Astrocyte of the spinal cord (primary cell): Measurements from ENCODE around the gene CAMK2N2.

Source experiments
- DNase-seq: peaks from one replicate; pipeline ENCODE4 v3.0.0; 2011; ENCODE audit warnings: low read depth, low spot score
- H3K4me3 ChIP-seq: 2 replicates; pipeline ENCODE4 v1.5.1; 2011; ENCODE audit warnings: low read depth, mild to moderate bottlenecking, low read length, moderate library complexity
- in situ Hi-C: cut with HindIII; loops from 2 replicates; pipeline ENCODE4 v1.10.0; 2017; ENCODE audit warnings: low sequenced_read_pairs
- TF ChIP-seq, protein P1 (sequence below): IDR thresholded peaks from 2 replicates; pipeline ENCODE4 v1.5.1; 2012; ENCODE audit warnings: low read depth, mild to moderate bottlenecking, low read length, inconsistent platforms

CAMK2N2 gene

DNA sequence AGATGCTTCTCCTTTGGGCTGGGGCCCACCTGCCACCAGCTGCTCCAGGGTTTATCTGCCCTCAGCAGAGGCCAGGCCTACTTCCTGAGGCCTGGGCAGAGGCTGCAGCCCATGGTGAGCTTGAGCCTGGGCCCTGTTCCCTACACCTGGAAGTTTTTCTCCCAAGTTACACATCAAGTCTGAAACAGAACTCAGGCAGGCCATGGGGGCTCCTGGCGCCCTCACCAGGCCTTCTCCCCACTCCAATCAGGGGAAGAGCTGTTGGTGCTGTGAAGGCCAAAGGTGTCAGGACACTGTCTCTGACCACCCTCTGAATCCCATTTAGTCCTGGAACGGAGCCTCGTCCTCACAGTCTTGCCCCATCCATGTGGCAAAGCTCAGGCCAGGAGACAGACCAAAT lies 24.7 kb downstream of the CAMK2N2 start:
- in situ Hi-C loops: no loop called here
- no peak overlapping the region for H3K4me3 ChIP-seq
- no peak for DNase-seq
- TF ChIP-seq, protein P1, sequence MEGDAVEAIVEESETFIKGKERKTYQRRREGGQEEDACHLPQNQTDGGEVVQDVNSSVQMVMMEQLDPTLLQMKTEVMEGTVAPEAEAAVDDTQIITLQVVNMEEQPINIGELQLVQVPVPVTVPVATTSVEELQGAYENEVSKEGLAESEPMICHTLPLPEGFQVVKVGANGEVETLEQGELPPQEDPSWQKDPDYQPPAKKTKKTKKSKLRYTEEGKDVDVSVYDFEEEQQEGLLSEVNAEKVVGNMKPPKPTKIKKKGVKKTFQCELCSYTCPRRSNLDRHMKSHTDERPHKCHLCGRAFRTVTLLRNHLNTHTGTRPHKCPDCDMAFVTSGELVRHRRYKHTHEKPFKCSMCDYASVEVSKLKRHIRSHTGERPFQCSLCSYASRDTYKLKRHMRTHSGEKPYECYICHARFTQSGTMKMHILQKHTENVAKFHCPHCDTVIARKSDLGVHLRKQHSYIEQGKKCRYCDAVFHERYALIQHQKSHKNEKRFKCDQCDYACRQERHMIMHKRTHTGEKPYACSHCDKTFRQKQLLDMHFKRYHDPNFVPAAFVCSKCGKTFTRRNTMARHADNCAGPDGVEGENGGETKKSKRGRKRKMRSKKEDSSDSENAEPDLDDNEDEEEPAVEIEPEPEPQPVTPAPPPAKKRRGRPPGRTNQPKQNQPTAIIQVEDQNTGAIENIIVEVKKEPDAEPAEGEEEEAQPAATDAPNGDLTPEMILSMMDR: no peak

DNA sequence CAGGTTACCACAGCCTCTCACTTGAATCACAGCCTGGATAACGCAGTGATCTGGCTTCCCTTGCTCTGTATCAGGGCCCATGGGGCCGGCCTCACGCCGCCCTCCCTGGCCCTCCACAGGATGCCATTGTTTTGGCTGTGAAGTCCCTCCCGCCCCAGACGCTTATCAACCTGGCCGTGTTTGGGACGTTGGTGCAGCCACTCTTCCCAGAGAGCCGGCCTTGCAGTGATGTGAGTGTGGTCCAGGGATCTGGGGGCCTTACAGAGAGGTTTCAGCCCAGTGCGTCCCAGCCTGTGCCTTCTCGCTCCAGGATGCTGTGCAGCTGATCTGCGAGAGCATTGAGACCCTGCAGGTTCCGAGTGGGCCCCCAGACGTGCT lies 25.3 kb downstream of the CAMK2N2 start:
- TF ChIP-seq, protein P1: no peak
- no peak overlapping the region for H3K4me3 ChIP-seq
- in situ Hi-C loops: no loop called here
- DNase-seq: no peak

DNA sequence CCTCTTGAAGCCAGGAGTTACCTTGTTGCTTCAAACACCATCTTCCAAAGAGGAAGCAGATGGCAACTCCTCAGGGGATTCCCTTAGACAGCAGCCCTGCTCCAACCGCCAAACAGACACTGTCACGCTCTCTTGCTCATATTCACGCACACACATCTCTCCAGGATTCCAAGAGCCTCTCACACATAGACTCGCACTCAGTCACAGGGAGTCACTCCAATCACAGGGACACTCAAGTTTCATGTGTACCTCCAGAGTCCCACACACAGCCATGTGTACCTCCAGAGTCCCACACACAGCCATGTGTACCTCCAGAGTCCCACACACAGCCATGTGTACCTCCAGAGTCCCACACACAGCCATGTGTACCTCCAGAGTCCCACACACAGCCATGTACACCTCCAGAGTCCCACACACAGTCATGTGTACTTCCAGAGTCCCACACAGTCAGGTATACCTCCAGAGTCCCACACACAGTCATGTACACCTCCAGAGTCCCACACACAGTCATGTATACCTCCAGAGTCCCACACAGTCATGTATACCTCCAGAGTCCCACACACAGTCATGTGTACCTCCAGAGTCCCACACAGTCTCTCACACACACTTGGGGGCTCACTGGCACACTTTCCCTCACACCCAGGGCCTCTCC lies 25.8 kb downstream of the CAMK2N2 start:
- TF ChIP-seq, protein P1: no peak
- no peak for DNase-seq
- H3K4me3 ChIP-seq: no peak overlapping the region
- in situ Hi-C loops: no loop called here

- TF ChIP-seq, protein P1: no peak
- no peak overlapping the region for H3K4me3 ChIP-seq
- no peak for DNase-seq
- in situ Hi-C loops: no loop called here
Measured at GRCh38 chr3:184234671-184235380, 26.5 kb downstream of the CAMK2N2 start.

DNA sequence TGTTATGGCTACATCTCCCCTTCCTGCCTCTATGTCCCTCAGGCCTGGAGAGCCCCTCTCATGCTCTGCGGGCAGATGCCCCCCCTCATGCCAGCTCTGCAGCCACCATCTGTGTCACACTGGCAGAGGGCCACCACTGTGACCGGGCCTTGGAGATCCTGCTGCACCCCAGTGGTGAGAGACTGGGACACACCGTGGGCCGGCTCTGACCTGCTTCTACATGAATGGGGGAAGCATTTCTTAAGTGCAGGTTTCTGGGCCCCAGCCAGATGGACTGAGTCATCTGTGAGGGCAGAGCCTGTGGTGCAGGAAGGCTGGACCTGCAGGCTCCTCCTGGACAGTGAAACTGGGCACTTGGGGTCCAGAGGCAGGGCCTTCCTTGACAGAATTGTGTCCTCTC lies 27.1 kb downstream of the CAMK2N2 start:
- peak; percentile 80 for DNase-seq
- in situ Hi-C loops: no loop called here
- H3K4me3 ChIP-seq: no peak overlapping the region
- TF ChIP-seq, protein P1: peak; percentile 3

- in situ Hi-C loops: no loop called here
- no peak overlapping the region for H3K4me3 ChIP-seq
- TF ChIP-seq, protein P1: no peak
- DNase-seq: no peak
Measured at GRCh38 chr3:184233127-184233843, 28.1 kb downstream of the CAMK2N2 start.
